AML-193 (cell line): Measurements from ENCODE around the gene OLFM4.
"Not testable (repeated sequence)": the region's sequence is repeated elsewhere in the genome, so short reads cannot be mapped to it uniquely, and the experiment has no call there.

ENCODE experiments used
- DNase-seq, 2 experiments: peaks; one replicate each; lab custom pipeline; 2025; lab: John Stamatoyannopoulos, UW

Gene OLFM4

GRCh38 chr13:53028637-53029203 is at the start of gene OLFM4:
TSS of gene OLFM4 (plus strand) at chr13:53028813. CDS start at chr13:53028837, 24 bp downstream.
- DNase-seq, result no peak

GRCh38 chr13:52978989-52979388 is 49.6 kb upstream of the OLFM4 start:
- DNase-seq, result no peak

- no peak for DNase-seq
Observed at GRCh38 chr13:52980695-52981094, 47.9 kb upstream of the OLFM4 start.

- DNase-seq, result no peak
Observed at GRCh38 chr13:52983836-52984235, 44.8 kb upstream of the OLFM4 start.

GRCh38 chr13:52984881-52985363 is 43.7 kb upstream of the OLFM4 start:
- DNase-seq, result no peak

- no peak for DNase-seq
Observed at GRCh38 chr13:52991344-52992020, 37.1 kb upstream of the OLFM4 start.

- DNase-seq, result no peak
Observed at GRCh38 chr13:52992110-52992509, 36.5 kb upstream of the OLFM4 start.

- DNase-seq, result no peak
Observed at GRCh38 chr13:52994051-52994450, 34.6 kb upstream of the OLFM4 start.

- no peak for DNase-seq
Observed at GRCh38 chr13:52994865-52995264, 33.7 kb upstream of the OLFM4 start.

GRCh38 chr13:52995946-52996345 is 32.7 kb upstream of the OLFM4 start:
- DNase-seq, result no peak

GRCh38 chr13:52997951-52998876 is 30.4 kb upstream of the OLFM4 start:
- DNase-seq, result no peak

GRCh38 chr13:52999093-52999696 is 29.4 kb upstream of the OLFM4 start:
- peak in 1 of 2 experiments; percentile 7 for DNase-seq

GRCh38 chr13:53001444-53002225 is 27.0 kb upstream of the OLFM4 start:
- DNase-seq, result no peak

- no peak for DNase-seq
Observed at GRCh38 chr13:53004573-53004972, 24.0 kb upstream of the OLFM4 start.

GRCh38 chr13:53005626-53006025 is 23.0 kb upstream of the OLFM4 start:
- DNase-seq, result no peak

GRCh38 chr13:53007872-53008271 is 20.7 kb upstream of the OLFM4 start:
- DNase-seq, result peak; percentile 28 to 44

- no peak for DNase-seq
Observed at GRCh38 chr13:53010374-53011105, 18.1 kb upstream of the OLFM4 start.

- peak; percentile 48 to 62 for DNase-seq
Observed at GRCh38 chr13:53012707-53013106, 15.9 kb upstream of the OLFM4 start.

GRCh38 chr13:53013113-53013512 is 15.5 kb upstream of the OLFM4 start:
- DNase-seq, result no peak

- not testable (repeated sequence) for DNase-seq
Observed at GRCh38 chr13:53014018-53014417, 14.6 kb upstream of the OLFM4 start.
